BJ (cell line): Measurements from ENCODE around the gene LINGO1. TPM values are rescaled to one million over a fixed set of nuclear protein-coding genes. Genes with fewer than 3 reads are reported as not detected.

Source experiments
- CTCF ChIA-PET: fragments of 350-600 bp; formaldehyde crosslinking; extraction: SDS; loops from one replicate; lab custom pipeline; 2021; ENCODE audit warnings: antibody characterized with exemption, inconsistent platforms; lab: Yijun Ruan, JAX
- POLR2A ChIA-PET: fragments of 300-600 bp; sonication (Branson Sonifier 250); formaldehyde crosslinking; extraction: SDS; loops from one replicate; lab custom pipeline; 2021; ENCODE audit warnings: antibody characterized with exemption; lab: Charles Lee
- DNase-seq: peaks from one replicate; pipeline ENCODE4 v3.0.0-alpha.2; 2011; ENCODE audit warnings: low read depth
- H3K27me3 ChIP-seq: 2 replicates; pipeline ENCODE4 v1.6.0; 2011; ENCODE audit warnings: low read length; ENCODE audit not compliant: control insufficient read depth, insufficient read depth
- H3K36me3 ChIP-seq: 2 replicates; pipeline ENCODE4 v1.5.1; 2011; ENCODE audit warnings: low read length; ENCODE audit not compliant: control insufficient read depth, insufficient read depth
- H3K4me3 ChIP-seq: 2 replicates; pipeline ENCODE4 v1.5.1; 2011; ENCODE audit warnings: low read depth, mild to moderate bottlenecking, control low read depth, low read length
- CTCF ChIP-seq: IDR thresholded peaks from 2 replicates; pipeline ENCODE4 v1.5.1; 2011; ENCODE audit warnings: low read depth, mild to moderate bottlenecking, control low read depth, inconsistent platforms, low read length, moderate library complexity; ENCODE audit not compliant: insufficient read depth
- polyA plus RNA-seq: library from polyadenylated mRNA; depleted of rRNA; stranded (reverse); fragments of >200 nt; gene quantifications from 2 replicates; pipeline ENCODE4 v1.2.3, GENCODE V29; 2011

The LINGO1 gene
- polyA plus RNA-seq, 1 experiment, result not detected

DNA sequence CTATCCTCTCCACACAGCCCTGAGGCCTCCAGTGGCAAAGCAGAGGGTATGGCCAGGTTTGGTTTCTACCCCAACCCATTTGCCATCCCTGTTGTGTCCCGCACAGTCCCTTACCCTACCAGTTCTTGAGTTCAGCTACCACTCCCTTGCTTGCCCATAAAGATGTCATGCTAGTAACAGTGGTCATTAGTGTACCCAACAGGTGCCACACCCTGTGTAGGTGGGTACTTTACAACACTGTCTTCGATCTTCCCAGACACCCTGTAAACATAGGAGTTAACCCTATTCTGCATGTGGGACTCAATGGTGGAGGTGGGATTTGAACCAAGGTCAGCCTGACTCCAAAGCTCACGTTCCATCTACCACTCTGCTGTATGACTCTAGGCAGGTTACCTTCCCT lies 23.2 kb downstream of the LINGO1 start:
- no peak overlapping the region for H3K4me3 ChIP-seq
- H3K27me3 ChIP-seq, result peaks cover 5% of the 10 kb centered on the region
- DNase-seq, result no peak
- TF ChIP-seq CTCF, result no peak
- POLR2A ChIA-PET, result no interaction called here
- no peaks in the 10 kb centered on the region for H3K36me3 ChIP-seq
- CTCF ChIA-PET, result interaction anchor here (1.1 to 4.3 kb wide), 4 partner anchors 8 to 211 kb away, joined by 3 to 29 read pairs (median 14); partner anchors contain the start of gene LINGO1

- no peaks in the 10 kb centered on the region for H3K36me3 ChIP-seq
- ChIA-PET CTCF (interaction anchor here (1.8 to 4.3 kb wide), 3 partner anchors 8 to 25 kb away, joined by 6 to 29 read pairs (median 21); partner anchors contain the start of gene LINGO1), POLR2A (no interaction called here)
- DNase-seq, result no peak
- no peak overlapping the region for H3K4me3 ChIP-seq
- no peak for TF ChIP-seq CTCF
- H3K27me3 ChIP-seq, result peaks cover 5% of the 10 kb centered on the region
Measured at GRCh38 chr15:77608774-77609173, 23.9 kb downstream of the LINGO1 start.

GRCh38 chr15:77607894-77608261 lies 24.8 kb downstream of the LINGO1 start:
- no peak for TF ChIP-seq CTCF
- ChIA-PET CTCF (interaction anchor here (0.8 to 4.3 kb wide), 4 partner anchors 9 to 26 kb away, joined by 3 to 29 read pairs (median 14); partner anchors contain the start of gene LINGO1), POLR2A (no interaction called here)
- Histone ChIP-seq H3K4me3 (no peak overlapping the region), H3K27me3 (peaks cover 5% of the 10 kb centered on the region), H3K36me3 (no peaks in the 10 kb centered on the region)
- DNase-seq, result no peak

DNA sequence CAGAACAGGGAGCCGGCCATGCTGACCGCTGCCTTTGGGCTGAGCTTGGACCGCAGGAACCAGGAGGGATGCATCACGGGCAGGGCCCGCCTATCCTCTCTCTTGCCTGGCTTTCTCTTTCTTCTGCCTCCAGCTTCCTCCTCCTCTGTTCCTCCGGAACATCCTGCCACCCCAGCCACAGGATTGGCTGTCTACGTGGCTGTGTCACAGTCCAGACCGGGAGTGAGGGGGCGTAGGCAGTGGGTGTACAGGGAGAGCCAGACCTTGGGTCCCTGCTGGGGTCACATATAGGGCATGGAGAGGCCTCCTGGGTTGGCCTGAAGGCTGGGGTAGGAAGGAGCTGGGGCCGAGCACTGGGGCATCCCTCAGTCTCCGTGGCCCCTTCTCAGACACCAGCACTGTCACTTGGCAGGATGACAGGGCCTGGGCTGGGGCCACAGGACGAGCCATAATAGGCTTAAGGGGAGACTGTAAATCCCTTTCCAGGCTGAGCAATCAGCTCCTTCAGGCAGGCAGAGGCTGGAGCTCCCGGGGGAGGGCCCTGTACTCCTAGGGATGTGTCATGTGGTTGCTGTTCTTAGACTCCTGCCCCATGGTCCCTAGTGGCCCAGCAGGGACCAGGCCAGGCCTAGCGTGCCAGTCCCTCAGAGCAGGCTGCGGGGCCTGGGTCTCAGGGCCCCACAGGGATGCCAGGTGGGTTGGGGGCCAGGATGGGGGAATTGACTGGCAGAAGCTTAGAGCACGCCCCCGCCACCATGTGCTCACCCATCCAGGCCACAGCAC lies 25.4 kb downstream of the LINGO1 start:
- Histone ChIP-seq H3K36me3 (no peaks in the 10 kb centered on the region), H3K4me3 (no peak overlapping the region), H3K27me3 (peaks cover 5% of the 10 kb centered on the region)
- no peak for DNase-seq
- POLR2A ChIA-PET, result no interaction called here
- TF ChIP-seq CTCF, result no peak
- CTCF ChIA-PET, result interaction anchor here (0.8 to 4.3 kb wide), 4 partner anchors 10 to 27 kb away, joined by 3 to 29 read pairs (median 14); partner anchors contain the start of gene LINGO1

DNA sequence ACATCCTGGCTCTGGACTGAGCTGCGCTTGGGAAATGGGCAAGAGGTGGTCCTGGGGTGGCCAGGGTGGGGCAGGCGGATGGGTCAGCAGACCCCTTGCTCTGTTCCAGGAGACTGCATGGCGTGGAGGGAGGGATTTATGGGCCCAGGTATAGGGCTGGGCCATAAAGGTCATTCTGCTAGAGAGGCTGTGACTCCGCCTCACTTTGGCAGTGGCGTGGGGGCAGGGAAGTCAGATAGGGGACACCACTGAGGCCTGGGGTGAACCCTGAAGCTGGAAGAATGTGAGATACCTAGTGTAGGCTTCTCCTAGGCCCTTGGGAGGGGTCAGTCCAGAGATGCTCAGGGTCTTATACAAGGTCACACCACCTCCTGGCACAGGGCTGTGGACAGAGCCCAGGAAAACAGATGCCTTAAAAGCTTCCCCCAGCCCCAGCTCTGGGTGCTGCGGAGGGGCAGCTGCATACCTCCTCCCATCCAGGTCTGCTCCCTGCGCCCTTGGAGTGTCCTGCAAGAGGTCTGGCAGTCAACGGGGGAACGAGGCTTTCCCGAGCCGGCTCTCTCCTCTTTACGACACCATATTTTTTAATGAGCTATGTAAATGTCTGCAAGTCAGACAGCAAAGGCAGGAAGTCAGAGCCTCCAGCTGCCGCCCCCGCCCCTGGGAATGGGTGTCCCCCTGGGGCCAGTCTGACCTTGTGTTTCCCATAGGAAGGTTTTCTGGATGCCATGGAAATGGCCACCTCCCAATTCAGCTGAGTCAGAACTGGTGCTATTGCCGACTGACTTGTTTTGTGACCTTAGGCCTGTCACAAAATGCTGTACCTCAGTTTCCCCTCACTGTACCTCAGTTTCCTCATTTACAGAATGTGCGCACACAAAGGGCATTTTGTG lies 26.3 kb downstream of the LINGO1 start:
- TF ChIP-seq CTCF, result no peak
- no peak overlapping the region for H3K4me3 ChIP-seq
- DNase-seq, result no peak
- POLR2A ChIA-PET, result no interaction called here
- H3K27me3 ChIP-seq, result peaks cover 5% of the 10 kb centered on the region; the same call in 1 of the 2 replicates
- CTCF ChIA-PET, result interaction anchor here (0.6 to 4.3 kb wide), 4 partner anchors 17 to 1120 kb away, joined by 3 to 29 read pairs (median 3); partner anchors contain the start of gene LINGO1
- H3K36me3 ChIP-seq, result no peaks in the 10 kb centered on the region
